ENCODE results near the gene AMPH.
"Not testable (repeated sequence)": the region's sequence is repeated elsewhere in the genome, so short reads cannot be mapped to it uniquely, and the experiment has no call there.

The AMPH gene

GRCh38 chr7:38396852-38397251, 234.3 kb downstream of the AMPH start:
- DNase-seq (ENCODE audit: low spot score): no peak

GRCh38 chr7:38395921-38396552, 235.1 kb downstream of the AMPH start:
- not testable (repeated sequence) for DNase-seq (ENCODE audit: low spot score)

DNA sequence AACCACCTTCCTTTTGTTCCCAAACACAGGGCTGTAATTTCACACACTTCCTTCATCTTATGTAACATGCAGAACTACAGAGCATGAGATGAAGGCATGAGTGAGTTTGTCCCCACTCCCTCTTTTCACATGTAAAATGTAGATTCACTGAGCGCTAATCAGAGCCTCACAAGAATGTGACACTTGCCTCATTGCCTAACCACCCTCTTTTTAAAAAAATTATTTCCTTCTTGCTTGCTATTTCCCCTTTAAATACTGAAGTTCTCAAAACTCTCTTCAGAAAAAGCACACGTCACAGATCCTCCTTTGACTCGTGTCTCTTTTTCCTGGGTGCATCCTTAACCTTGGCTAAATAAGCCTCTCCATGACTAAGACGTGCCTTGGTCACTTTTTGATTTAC, 236.5 kb downstream of the AMPH start:
- DNase-seq (ENCODE audit: low spot score): no peak

- DNase-seq (ENCODE audit: low spot score): no peak
Measured at GRCh38 chr7:38393874-38394273, 237.3 kb downstream of the AMPH start.

- no peak for DNase-seq (ENCODE audit: low spot score)
Measured at GRCh38 chr7:38391751-38392150, 239.4 kb downstream of the AMPH start.

DNA sequence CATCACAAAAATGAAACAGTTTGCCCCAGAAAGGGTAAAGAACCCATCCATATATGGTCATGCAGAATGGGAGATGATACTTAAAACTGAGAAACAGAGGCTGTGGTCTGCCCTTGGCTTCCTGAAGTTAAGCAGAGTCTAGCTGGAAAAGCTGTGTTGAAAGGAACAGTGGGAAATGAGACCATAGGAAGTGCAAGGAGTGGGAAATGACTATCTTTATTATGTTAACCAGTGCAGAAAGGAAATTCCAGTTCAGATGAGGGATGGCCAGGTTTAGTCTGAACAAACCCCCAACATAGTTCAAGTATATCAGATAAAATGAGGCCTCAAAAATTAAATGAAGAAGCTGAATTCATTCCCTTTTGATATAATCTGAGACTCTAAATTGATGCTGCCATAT, 245.5 kb downstream of the AMPH start:
- no peak for DNase-seq (ENCODE audit: low spot score)

GRCh38 chr7:38383281-38383680, 247.9 kb downstream of the AMPH start:
- no peak for DNase-seq (ENCODE audit: low spot score)

GRCh38 chr7:38382684-38383083, 248.5 kb downstream of the AMPH start:
- no peak for DNase-seq (ENCODE audit: low spot score)

DNA sequence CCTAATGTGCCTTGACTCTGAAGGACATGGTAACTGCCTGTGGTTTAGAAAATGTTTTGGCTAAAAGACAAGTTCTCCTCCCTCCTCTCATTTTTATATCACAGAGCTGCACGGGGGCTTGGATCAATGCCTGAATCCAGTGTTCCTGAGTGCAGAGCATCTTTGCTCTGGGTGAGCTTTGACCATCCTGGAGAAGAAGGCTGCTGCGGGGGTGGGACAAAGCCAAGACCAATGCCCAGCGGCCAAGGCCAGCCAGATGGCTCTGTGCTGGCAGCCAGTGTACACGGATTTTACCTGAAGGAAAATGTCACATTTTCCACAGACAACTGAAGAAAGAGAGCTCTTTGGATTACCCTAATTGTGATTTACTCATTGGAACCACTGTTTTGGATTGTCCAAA, 255.7 kb downstream of the AMPH start:
- no peak for DNase-seq (ENCODE audit: low spot score)

DNA sequence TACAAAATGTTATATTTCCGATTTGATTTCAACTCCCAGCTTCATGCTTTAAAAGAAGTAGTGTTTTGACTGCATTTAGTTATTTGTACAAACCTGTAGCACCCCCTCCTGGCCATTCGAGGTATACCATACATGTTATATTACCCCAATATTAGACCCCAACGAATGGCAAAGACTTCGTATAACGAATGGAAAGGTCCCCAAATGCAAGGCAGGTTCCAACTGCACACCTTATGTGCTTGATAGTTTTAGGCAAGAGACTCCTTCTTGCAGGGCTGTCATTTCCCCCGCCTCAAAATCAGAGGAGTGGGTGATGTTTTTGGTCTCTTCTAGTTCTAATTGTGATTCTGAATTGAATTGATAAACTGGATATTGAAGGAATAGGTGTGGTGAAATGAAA, 256.7 kb downstream of the AMPH start:
- peak; percentile 77 for DNase-seq (ENCODE audit: low spot score)

DNA sequence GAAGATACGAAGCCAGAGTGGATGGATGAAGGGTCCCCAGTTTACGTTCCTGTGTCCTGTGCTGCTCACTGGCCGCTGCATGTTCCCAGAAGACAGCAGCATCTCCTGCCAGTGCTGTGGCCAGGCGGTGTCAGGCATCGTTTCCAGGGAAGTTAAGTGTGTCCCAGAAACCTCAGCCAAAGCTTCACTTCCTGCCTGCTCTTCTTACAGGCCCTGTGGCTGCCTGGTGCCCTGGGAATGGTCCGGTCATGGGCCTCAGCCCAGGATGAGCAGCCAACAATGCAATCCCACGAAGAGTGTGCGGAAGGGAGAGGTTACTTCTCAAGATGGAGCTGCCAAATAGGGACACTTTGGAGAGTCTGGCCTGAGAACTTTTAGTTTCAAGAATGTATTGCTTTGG, 258.0 kb downstream of the AMPH start:
- no peak for DNase-seq (ENCODE audit: low spot score)

DNA sequence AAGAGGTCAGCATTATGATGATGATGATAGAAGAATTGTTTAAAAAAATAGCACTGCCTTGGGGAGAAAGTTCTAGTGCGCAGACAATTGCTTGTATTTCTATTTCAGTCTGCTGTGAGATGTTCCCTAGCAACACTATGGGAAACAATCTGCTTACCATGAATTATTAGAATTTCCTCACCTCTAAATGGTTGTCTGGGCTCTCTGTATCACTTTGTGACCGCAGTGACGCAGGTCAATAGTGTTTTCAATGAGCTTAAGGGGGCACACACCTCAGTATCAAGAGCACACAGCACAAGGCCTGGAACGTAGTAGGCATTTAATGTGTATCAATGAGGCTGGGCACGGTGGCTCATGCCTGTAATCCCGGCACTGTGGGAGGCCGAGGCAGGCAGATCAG, 258.9 kb downstream of the AMPH start:
- no peak for DNase-seq (ENCODE audit: low spot score)

DNA sequence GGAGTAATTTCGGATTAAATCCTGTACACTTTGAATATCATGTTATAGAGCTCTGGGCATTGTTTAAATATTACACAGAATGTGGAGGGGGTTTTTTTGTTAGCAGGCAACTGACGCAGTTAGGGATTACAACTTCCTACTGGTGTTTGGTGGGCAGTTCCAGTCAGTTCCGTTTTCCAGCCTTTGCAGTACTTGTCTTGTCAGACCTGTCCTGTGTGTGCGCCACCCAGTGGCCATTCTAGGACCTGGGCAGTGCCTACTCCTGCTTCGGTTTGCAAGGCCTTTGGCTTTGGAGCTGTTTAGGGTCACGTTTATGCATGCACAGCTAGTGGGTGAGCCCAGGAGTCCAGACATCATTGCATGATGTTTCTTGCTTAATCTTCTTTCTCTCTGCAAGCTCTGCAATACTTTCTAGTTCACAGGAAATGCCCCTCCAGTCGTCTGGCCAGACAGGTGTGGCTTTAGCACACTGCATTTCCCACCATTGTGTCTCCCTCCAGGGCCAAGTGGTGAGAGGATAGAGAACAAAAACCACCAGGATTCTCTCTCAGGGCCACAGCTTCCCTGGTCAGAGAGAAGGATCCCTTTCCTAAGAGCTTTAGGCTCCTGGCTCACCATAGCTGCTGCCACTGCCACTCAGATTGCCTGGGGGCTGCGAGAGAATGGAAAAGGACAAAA, 261.2 kb downstream of the AMPH start:
- peak; percentile 95 for DNase-seq (ENCODE audit: low spot score)

- peak; percentile 95 for DNase-seq (ENCODE audit: low spot score)
Measured at GRCh38 chr7:38368191-38368605, 263.0 kb downstream of the AMPH start.

- no peak for DNase-seq (ENCODE audit: low spot score)
Measured at GRCh38 chr7:38367301-38367890, 263.8 kb downstream of the AMPH start.

- peak; percentile 85 for DNase-seq (ENCODE audit: low spot score)
Measured at GRCh38 chr7:38363379-38363778, 267.8 kb downstream of the AMPH start.

DNA sequence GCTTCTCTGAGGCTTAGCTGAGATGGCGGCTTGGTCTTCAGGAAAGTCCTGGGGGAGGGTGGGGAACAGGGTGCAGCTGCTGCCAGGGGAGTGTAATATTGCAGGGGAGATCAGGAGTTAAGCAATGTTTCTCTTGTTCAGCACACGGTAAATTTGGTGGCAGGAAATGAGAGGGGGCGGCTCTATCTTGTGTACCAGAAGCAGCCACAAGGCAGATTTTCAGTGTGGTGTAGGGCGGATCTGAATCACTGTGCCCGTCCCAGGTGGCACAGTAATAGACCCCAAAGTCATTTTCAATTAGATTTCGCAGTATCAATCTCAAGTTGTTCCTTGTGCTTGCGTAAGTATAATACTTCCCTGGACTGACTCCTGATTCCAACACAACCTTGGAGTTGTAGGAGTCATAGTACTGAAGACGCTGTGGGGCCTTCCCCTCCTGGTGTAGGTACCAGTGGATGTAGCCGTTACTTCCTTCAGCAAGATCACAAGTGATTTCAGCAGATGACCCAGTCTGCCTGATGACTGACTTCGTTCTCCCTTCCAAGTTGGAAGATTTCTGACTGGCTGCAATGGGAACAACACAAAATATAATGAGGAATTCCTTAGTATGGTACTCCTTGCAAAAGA, 268.4 kb downstream of the AMPH start:
- not testable (repeated sequence) for DNase-seq (ENCODE audit: low spot score)

- DNase-seq (ENCODE audit: low spot score): no peak
Measured at GRCh38 chr7:38360776-38361175, 270.4 kb downstream of the AMPH start.

DNA sequence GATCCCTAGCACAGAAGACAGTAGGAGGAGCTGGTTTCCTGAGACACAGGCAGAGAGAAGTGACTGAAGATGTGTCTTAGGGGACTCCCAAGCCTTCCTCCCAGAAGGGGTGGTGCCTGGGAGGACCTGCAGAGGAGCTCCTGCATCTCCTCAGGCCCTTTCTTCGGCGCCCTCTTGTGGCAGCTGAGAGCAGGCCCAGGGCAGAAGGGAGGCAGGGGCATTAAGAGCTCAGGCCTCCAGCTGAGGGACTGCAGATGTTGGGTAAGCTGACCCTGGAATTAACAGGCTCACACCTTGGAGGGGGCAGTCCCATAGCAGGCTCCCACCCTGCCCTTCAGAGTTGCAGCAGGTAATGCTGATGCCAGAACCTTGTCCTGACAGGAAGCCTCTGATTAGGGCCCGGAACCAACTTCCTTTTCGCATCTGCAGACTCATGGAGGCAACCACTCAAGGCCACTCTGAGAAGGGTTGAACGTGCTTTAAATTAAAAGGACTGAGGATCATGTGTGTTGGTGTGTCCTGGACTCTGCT, 272.0 kb downstream of the AMPH start:
- peak; percentile 50 for DNase-seq (ENCODE audit: low spot score)

DNA sequence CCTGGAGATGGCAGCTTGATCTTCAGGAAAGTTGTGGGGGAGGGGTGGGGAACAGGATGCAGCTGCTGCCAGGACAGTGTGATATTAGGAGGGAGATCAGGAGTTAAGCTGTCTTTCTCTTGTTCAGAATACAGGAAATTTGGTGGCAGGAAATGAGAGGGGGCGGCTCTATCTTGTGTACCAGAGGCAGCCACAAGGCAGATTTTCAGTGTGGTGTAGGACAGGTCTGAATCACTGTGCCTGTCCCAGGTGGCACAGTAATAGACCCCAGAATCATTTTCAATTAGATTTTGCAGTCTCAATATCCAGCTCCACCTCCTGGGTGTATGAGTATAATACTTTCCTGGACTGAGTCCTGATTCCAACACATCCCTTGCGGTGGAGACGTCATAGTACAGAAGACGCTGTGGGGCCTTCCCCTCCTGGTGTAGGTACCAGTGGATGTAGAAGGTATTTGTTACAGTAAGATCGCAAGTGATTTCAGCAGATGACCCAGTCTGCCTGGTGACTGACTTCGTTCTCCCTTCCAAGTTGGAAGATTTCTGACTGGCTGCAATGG, 272.8 kb downstream of the AMPH start:
- not testable (repeated sequence) for DNase-seq (ENCODE audit: low spot score)

DNA sequence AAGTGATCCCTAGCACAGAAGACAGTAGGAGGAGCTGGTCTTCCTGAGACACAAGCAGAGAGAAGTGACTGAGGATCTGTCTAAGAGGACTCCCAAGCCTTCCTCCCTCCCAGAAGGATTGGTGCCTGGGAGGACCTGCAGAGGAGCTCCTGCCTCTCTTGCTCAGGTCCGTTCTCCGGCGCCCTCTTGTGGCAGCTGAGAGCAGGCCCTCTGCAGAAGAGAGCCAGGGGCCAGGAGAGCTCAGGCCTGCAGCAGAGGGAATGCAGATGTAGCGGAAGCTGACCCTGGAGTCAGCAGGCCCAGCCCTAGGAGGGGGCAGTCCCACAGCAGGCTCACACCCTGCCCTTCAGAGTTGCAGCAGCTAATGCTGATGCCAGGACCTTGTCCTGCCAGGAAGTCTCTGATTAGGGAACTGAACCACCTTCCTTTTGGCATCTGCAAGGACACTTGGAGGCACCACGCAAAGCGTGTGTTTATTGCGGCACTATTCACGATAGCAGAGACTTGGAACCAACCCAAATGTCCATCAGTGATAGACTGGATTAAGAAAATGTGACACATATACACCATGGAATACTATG, 276.8 kb downstream of the AMPH start:
- peak; percentile 78 for DNase-seq (ENCODE audit: low spot score)

DNA sequence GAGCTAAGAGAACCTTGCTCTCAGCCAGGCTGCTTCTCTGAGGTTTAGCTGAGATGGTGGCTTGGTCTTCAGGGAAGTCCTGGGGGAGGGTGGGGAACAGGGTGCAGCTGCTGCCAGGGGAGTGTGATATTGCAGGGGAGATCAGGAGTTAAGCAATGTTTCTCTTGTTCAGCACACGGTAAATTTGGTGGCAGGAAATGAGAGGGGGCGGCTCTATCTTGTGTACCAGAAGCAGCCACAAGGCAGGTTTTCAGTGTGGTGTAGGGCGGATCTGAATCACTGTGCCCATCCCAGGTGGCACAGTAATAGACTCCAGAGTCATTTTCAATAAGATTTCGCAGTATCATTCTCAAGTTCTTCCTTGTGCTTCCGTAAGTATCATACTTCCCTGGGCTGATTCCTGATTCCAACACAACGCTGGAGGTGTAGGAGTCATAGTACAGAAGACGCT, 277.7 kb downstream of the AMPH start:
- not testable (repeated sequence) for DNase-seq (ENCODE audit: low spot score)

Data from NAMALWA (cell line).